ENCODE data around the gene PDE7B. TPM values are rescaled to one million over a fixed set of nuclear protein-coding genes. Genes with fewer than 3 reads are reported as not detected.

The PDE7B gene
- total RNA-seq, 1 donor from 2014 or later = 13.6 TPM

- Histone ChIP-seq H3K4me3 (ENCODE audit: low read length in 3 of 3) (no peak overlapping the region), H3K9me3 (ENCODE audit: control insufficient read depth in 3 of 3, low read length in 3 of 3) (no peaks in the 10 kb centered on the region), H3K4me1 (ENCODE audit: control insufficient read depth in 3 of 3, insufficient read depth in 3 of 3, low read length in 3 of 3) (peaks cover 0 to 16% (median 3%) of the 10 kb centered on the region in 3 donors), H3K27ac (ENCODE audit: low read depth, low read length) (peak overlapping the region; percentile 9), H3K9ac (ENCODE audit: low read depth in 1 of 3, low read length in 3 of 3) (no peak overlapping the region), H3K36me3 (ENCODE audit: control insufficient read depth in 3 of 3, insufficient read depth in 3 of 3, low read length in 3 of 3) (no peaks in the 10 kb centered on the region), H3K27me3 (ENCODE audit: control insufficient read depth in 3 of 3, insufficient read depth in 3 of 3, low read length in 3 of 3) (no peaks in the 10 kb centered on the region)
Observed at GRCh38 chr6:136012198-136012887, 160.8 kb downstream of the PDE7B start.

- Histone ChIP-seq H3K9ac (ENCODE audit: low read depth in 1 of 3, low read length in 3 of 3) (no peak overlapping the region), H3K36me3 (ENCODE audit: control insufficient read depth in 3 of 3, insufficient read depth in 3 of 3, low read length in 3 of 3) (no peaks in the 10 kb centered on the region), H3K4me1 (ENCODE audit: control insufficient read depth in 3 of 3, insufficient read depth in 3 of 3, low read length in 3 of 3) (peaks cover 0 to 16% (median 3%) of the 10 kb centered on the region in 3 donors), H3K4me3 (ENCODE audit: low read length in 3 of 3) (no peak overlapping the region), H3K27ac (ENCODE audit: low read depth, low read length) (peak overlapping the region; percentile 9), H3K9me3 (ENCODE audit: control insufficient read depth in 3 of 3, low read length in 3 of 3) (no peaks in the 10 kb centered on the region), H3K27me3 (ENCODE audit: control insufficient read depth in 3 of 3, insufficient read depth in 3 of 3, low read length in 3 of 3) (no peaks in the 10 kb centered on the region)
Observed at GRCh38 chr6:136012943-136013342, 161.4 kb downstream of the PDE7B start.

DNA sequence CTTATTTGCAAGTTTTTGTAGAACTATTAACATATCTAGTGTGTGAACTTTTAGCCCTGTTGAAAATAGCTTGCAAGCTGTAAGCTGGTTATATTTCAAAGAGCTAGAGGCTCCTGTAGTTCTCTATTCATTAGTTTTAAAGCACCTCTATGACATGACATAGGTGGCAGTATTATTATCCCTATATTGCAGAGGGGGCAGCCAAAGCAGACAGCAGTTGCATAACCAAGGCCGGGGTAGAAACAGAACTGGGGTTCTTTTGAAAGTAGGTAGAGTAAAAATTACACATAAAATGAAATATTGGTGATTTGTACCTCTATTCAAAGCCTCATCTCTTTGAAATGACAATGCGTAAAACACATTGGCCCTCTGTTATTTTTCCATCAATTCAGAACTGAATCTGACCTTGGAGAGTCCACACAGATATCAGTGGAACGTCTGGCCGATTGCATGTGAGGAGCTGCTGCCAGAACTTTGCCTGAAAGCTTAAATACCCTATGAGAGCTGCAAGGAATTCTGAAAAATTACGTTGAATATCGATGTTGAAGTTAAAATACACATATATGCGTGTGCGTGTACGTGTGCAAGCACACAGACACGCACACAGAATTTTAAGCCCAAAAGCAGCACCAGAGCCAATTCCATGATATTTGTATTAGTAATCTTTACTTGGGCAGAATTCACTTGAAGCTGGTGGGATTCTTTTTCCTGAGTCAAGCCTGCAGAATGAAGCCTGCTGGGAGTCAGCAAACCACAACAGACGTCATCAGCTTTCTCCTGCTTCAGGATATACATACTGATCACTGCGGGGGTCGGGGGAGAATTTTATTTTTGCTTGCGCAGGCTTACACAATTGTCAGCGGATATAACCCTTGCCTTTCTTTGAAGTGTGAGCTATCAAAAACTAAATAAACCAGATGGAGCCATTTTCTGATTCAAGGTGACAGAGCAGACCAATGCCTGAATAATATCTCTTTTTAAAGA lies 163.2 kb downstream of the PDE7B start:
- Histone ChIP-seq H3K27ac (ENCODE audit: low read depth, low read length) (no peak overlapping the region), H3K36me3 (ENCODE audit: control insufficient read depth in 3 of 3, insufficient read depth in 3 of 3, low read length in 3 of 3) (no peaks in the 10 kb centered on the region), H3K9ac (ENCODE audit: low read depth in 1 of 3, low read length in 3 of 3) (no peak overlapping the region), H3K4me3 (ENCODE audit: low read length in 3 of 3) (no peak overlapping the region), H3K27me3 (ENCODE audit: control insufficient read depth in 3 of 3, insufficient read depth in 3 of 3, low read length in 3 of 3) (no peaks in the 10 kb centered on the region), H3K4me1 (ENCODE audit: control insufficient read depth in 3 of 3, insufficient read depth in 3 of 3, low read length in 3 of 3) (peaks cover 0 to 16% (median 3%) of the 10 kb centered on the region in 3 donors), H3K9me3 (ENCODE audit: control insufficient read depth in 3 of 3, low read length in 3 of 3) (no peaks in the 10 kb centered on the region)

- Histone ChIP-seq H3K9me3 (ENCODE audit: control insufficient read depth in 3 of 3, low read length in 3 of 3) (no peaks in the 10 kb centered on the region), H3K27ac (ENCODE audit: low read depth, low read length) (no peak overlapping the region), H3K4me3 (ENCODE audit: low read length in 3 of 3) (no peak overlapping the region), H3K9ac (ENCODE audit: low read depth in 1 of 3, low read length in 3 of 3) (no peak overlapping the region), H3K27me3 (ENCODE audit: control insufficient read depth in 3 of 3, insufficient read depth in 3 of 3, low read length in 3 of 3) (no peaks in the 10 kb centered on the region), H3K36me3 (ENCODE audit: control insufficient read depth in 3 of 3, insufficient read depth in 3 of 3, low read length in 3 of 3) (no peaks in the 10 kb centered on the region), H3K4me1 (ENCODE audit: control insufficient read depth in 3 of 3, insufficient read depth in 3 of 3, low read length in 3 of 3) (peaks cover 0 to 16% (median 3%) of the 10 kb centered on the region in 3 donors)
Observed at GRCh38 chr6:136015531-136015930, 164.0 kb downstream of the PDE7B start.

GRCh38 chr6:136016228-136017225 lies 165.0 kb downstream of the PDE7B start:
- Histone ChIP-seq H3K9me3 (ENCODE audit: control insufficient read depth in 3 of 3, low read length in 3 of 3) (no peaks in the 10 kb centered on the region), H3K9ac (ENCODE audit: low read depth in 1 of 3, low read length in 3 of 3) (no peak overlapping the region), H3K27me3 (ENCODE audit: control insufficient read depth in 3 of 3, insufficient read depth in 3 of 3, low read length in 3 of 3) (no peaks in the 10 kb centered on the region), H3K36me3 (ENCODE audit: control insufficient read depth in 3 of 3, insufficient read depth in 3 of 3, low read length in 3 of 3) (no peaks in the 10 kb centered on the region), H3K27ac (ENCODE audit: low read depth, low read length) (no peak overlapping the region), H3K4me1 (ENCODE audit: control insufficient read depth in 3 of 3, insufficient read depth in 3 of 3, low read length in 3 of 3) (peaks cover 0 to 15% (median 3%) of the 10 kb centered on the region in 3 donors), H3K4me3 (ENCODE audit: low read length in 3 of 3) (no peak overlapping the region)

- Histone ChIP-seq H3K27me3 (ENCODE audit: control insufficient read depth in 3 of 3, insufficient read depth in 3 of 3, low read length in 3 of 3) (no peaks in the 10 kb centered on the region), H3K27ac (ENCODE audit: low read depth, low read length) (no peak overlapping the region), H3K36me3 (ENCODE audit: control insufficient read depth in 3 of 3, insufficient read depth in 3 of 3, low read length in 3 of 3) (no peaks in the 10 kb centered on the region), H3K4me1 (ENCODE audit: control insufficient read depth in 3 of 3, insufficient read depth in 3 of 3, low read length in 3 of 3) (peaks cover 0 to 7% (median 0%) of the 10 kb centered on the region in 3 donors), H3K4me3 (ENCODE audit: low read length in 3 of 3) (no peak overlapping the region), H3K9ac (ENCODE audit: low read depth in 1 of 3, low read length in 3 of 3) (no peak overlapping the region), H3K9me3 (ENCODE audit: control insufficient read depth in 3 of 3, low read length in 3 of 3) (no peaks in the 10 kb centered on the region)
Observed at GRCh38 chr6:136020691-136021090, 169.2 kb downstream of the PDE7B start.

- Histone ChIP-seq H3K27me3 (ENCODE audit: control insufficient read depth in 3 of 3, insufficient read depth in 3 of 3, low read length in 3 of 3) (no peaks in the 10 kb centered on the region), H3K4me1 (ENCODE audit: control insufficient read depth in 3 of 3, insufficient read depth in 3 of 3, low read length in 3 of 3) (no peaks in the 10 kb centered on the region), H3K36me3 (ENCODE audit: control insufficient read depth in 3 of 3, insufficient read depth in 3 of 3, low read length in 3 of 3) (no peaks in the 10 kb centered on the region), H3K4me3 (ENCODE audit: low read length in 3 of 3) (no peak overlapping the region), H3K27ac (ENCODE audit: low read depth, low read length) (no peak overlapping the region), H3K9me3 (ENCODE audit: control insufficient read depth in 3 of 3, low read length in 3 of 3) (no peaks in the 10 kb centered on the region), H3K9ac (ENCODE audit: low read depth in 1 of 3, low read length in 3 of 3) (no peak overlapping the region)
Observed at GRCh38 chr6:136022224-136022874, 170.8 kb downstream of the PDE7B start.

- no peaks in the 10 kb centered on the region for H3K4me1 ChIP-seq (ENCODE audit: control insufficient read depth in 3 of 3, insufficient read depth in 3 of 3, low read length in 3 of 3)
- H3K4me3 ChIP-seq (ENCODE audit: low read length in 3 of 3) = no peak overlapping the region
- H3K27me3 ChIP-seq (ENCODE audit: control insufficient read depth in 3 of 3, insufficient read depth in 3 of 3, low read length in 3 of 3) = no peaks in the 10 kb centered on the region
- no peak overlapping the region for H3K9ac ChIP-seq (ENCODE audit: low read depth in 1 of 3, low read length in 3 of 3)
- no peaks in the 10 kb centered on the region for H3K9me3 ChIP-seq (ENCODE audit: control insufficient read depth in 3 of 3, low read length in 3 of 3)
- H3K27ac ChIP-seq (ENCODE audit: low read depth, low read length) = no peak overlapping the region
- no peaks in the 10 kb centered on the region for H3K36me3 ChIP-seq (ENCODE audit: control insufficient read depth in 3 of 3, insufficient read depth in 3 of 3, low read length in 3 of 3)
Observed at GRCh38 chr6:136024711-136025110, 173.2 kb downstream of the PDE7B start.

- no peaks in the 10 kb centered on the region for H3K9me3 ChIP-seq (ENCODE audit: control insufficient read depth in 3 of 3, low read length in 3 of 3)
- H3K36me3 ChIP-seq (ENCODE audit: control insufficient read depth in 3 of 3, insufficient read depth in 3 of 3, low read length in 3 of 3) = no peaks in the 10 kb centered on the region
- no peaks in the 10 kb centered on the region for H3K27me3 ChIP-seq (ENCODE audit: control insufficient read depth in 3 of 3, insufficient read depth in 3 of 3, low read length in 3 of 3)
Observed at GRCh38 chr6:136025736-136026135, 174.2 kb downstream of the PDE7B start.

More at GRCh38 chr6:136025736-136026135, 174.2 kb downstream of the PDE7B start:
- H3K4me1 ChIP-seq (ENCODE audit: control insufficient read depth in 3 of 3, insufficient read depth in 3 of 3, low read length in 3 of 3) = no peaks in the 10 kb centered on the region
- no peak overlapping the region for H3K9ac ChIP-seq (ENCODE audit: low read depth in 1 of 3, low read length in 3 of 3)
- H3K4me3 ChIP-seq (ENCODE audit: low read length in 3 of 3) = no peak overlapping the region
- H3K27ac ChIP-seq (ENCODE audit: low read depth, low read length) = no peak overlapping the region
